GM21825 (cell line): ENCODE measurements around the gene TTC33.
A peak's percentile ranks its signal among the peaks of the same experiment; 100 is the strongest.

Source experiments
- ATAC-seq: cut with Tn5 transposase; IDR thresholded peaks from one replicate; pipeline ENCODE4 v1.9.1; 2021; ENCODE audit warnings: mild to moderate bottlenecking, moderate library complexity; ENCODE audit not compliant: unreplicated experiment

The TTC33 gene

GRCh38 chr5:40490464-40491111 lies 265.2 kb downstream of the TTC33 start:
- no peak for ATAC-seq

- ATAC-seq = no peak
Measured at GRCh38 chr5:40489421-40489820, 266.3 kb downstream of the TTC33 start.

GRCh38 chr5:40486437-40487275 lies 269.1 kb downstream of the TTC33 start:
- ATAC-seq = peak; percentile 44

- ATAC-seq = peak; percentile 49
Measured at GRCh38 chr5:40485021-40485998, 270.5 kb downstream of the TTC33 start.

- peak; percentile 47 for ATAC-seq
Measured at GRCh38 chr5:40484495-40484894, 271.3 kb downstream of the TTC33 start.

GRCh38 chr5:40483316-40483715 lies 272.4 kb downstream of the TTC33 start:
- no peak for ATAC-seq

GRCh38 chr5:40481241-40481640 lies 274.5 kb downstream of the TTC33 start:
- ATAC-seq = no peak

GRCh38 chr5:40480392-40480791 lies 275.4 kb downstream of the TTC33 start:
- no peak for ATAC-seq

GRCh38 chr5:40479939-40480338 lies 275.8 kb downstream of the TTC33 start:
- no peak for ATAC-seq

GRCh38 chr5:40478766-40479165 lies 277.0 kb downstream of the TTC33 start:
- ATAC-seq = no peak

GRCh38 chr5:40477856-40478546 lies 277.8 kb downstream of the TTC33 start:
- ATAC-seq = no peak

- ATAC-seq = no peak
Measured at GRCh38 chr5:40475561-40475960, 280.2 kb downstream of the TTC33 start.

- no peak for ATAC-seq
Measured at GRCh38 chr5:40474250-40474649, 281.5 kb downstream of the TTC33 start.

- ATAC-seq = no peak
Measured at GRCh38 chr5:40465416-40465815, 290.3 kb downstream of the TTC33 start.

GRCh38 chr5:40464511-40464910 lies 291.2 kb downstream of the TTC33 start:
- no peak for ATAC-seq
